GM23338 (cell line): ENCODE data around the gene H2BK1. TPM values are rescaled to one million over a fixed set of nuclear protein-coding genes. Genes with fewer than 3 reads are reported as not detected.

Source experiments
- ATAC-seq: fragments of 200-7000 bp; cut with Tn5 transposase; 3 replicates; pipeline ENCODE4 v1.9.1; 2020
- DNase-seq: peaks from one replicate; pipeline ENCODE4 v3.0.0-alpha.2; 2015; ENCODE audit warnings: low spot score
- H2AFZ ChIP-seq: fragments of 200-600 bp; sonication (generic); 2 replicates; pipeline ENCODE4 v1.8.0; 2016; ENCODE audit warnings: antibody characterized with exemption, mild to moderate bottlenecking, moderate library complexity
- H3F3A ChIP-seq: fragments of 200-600 bp; sonication (generic); replicated peaks from 2 replicates; pipeline ENCODE4 v1.8.0; 2017; ENCODE audit warnings: antibody characterized with exemption, mixed run types, low read depth
- H3K27ac ChIP-seq: fragments of 200-600 bp; sonication (generic); 2 replicates; pipeline ENCODE4 v1.6.1; 2016; ENCODE audit warnings: low read depth
- H3K27me3 ChIP-seq: fragments of 200-600 bp; sonication (generic); 2 replicates; pipeline ENCODE4 v1.8.0; 2016; ENCODE audit warnings: mild to moderate bottlenecking, mixed run types, moderate library complexity; ENCODE audit not compliant: insufficient read depth
- H3K36me3 ChIP-seq: fragments of 200-600 bp; sonication (generic); 2 replicates; pipeline ENCODE4 v1.8.0; 2016; ENCODE audit warnings: mild to moderate bottlenecking; ENCODE audit not compliant: insufficient read depth
- H3K4me1 ChIP-seq: fragments of 200-600 bp; sonication (generic); 2 replicates; pipeline ENCODE4 v1.8.0; 2016; ENCODE audit warnings: mild to moderate bottlenecking, moderate library complexity; ENCODE audit not compliant: insufficient read depth
- H3K4me2 ChIP-seq: fragments of 200-600 bp; sonication (generic); 2 replicates; pipeline ENCODE4 v1.7.1; 2017; ENCODE audit warnings: mixed run types
- H3K4me3 ChIP-seq: fragments of 200-600 bp; sonication (generic); 2 replicates; pipeline ENCODE4 v1.6.1; 2016; ENCODE audit warnings: mixed run types
- H3K79me2 ChIP-seq: fragments of 200-600 bp; sonication (generic); replicated peaks from 2 replicates; pipeline ENCODE4 v1.8.0; 2017; ENCODE audit warnings: mild to moderate bottlenecking; ENCODE audit not compliant: insufficient read depth
- H3K9me2 ChIP-seq: fragments of 200-600 bp; sonication (generic); 2 replicates; pipeline ENCODE4 v1.8.0; 2017; ENCODE audit not compliant: insufficient read depth
- H4K20me1 ChIP-seq: fragments of 200-600 bp; sonication (generic); replicated peaks from 2 replicates; pipeline ENCODE4 v1.8.0; 2017; ENCODE audit warnings: mild to moderate bottlenecking; ENCODE audit not compliant: insufficient read depth
- H3K27ac Mint-ChIP-seq: 2 replicates; pipeline ENCODE4 v1.8.0; 2020; ENCODE audit warnings: inconsistent platforms, mild to moderate bottlenecking, moderate library complexity, mixed read lengths
- H3K27me3 Mint-ChIP-seq: 3 replicates; pipeline ENCODE4 v1.8.0; 2022; ENCODE audit warnings: low read depth, mild to moderate bottlenecking, moderate library complexity, mixed read lengths, inconsistent platforms; ENCODE audit not compliant: insufficient read depth, poor library complexity
- H3K36me3 Mint-ChIP-seq: 3 replicates; pipeline ENCODE4 v1.8.0; 2021; ENCODE audit warnings: low read depth, mild to moderate bottlenecking, inconsistent platforms, moderate library complexity, mixed read lengths
- H3K4me1 Mint-ChIP-seq: 3 replicates; pipeline ENCODE4 v1.8.0; 2020; ENCODE audit warnings: mild to moderate bottlenecking, inconsistent platforms, mixed read lengths
- H3K4me3 Mint-ChIP-seq: 3 replicates; pipeline ENCODE4 v1.8.0; 2021; ENCODE audit warnings: moderate library complexity, mild to moderate bottlenecking, inconsistent platforms, mixed read lengths
- H3K9me3 Mint-ChIP-seq: 3 replicates; pipeline ENCODE4 v1.8.0; 2020; ENCODE audit warnings: moderate library complexity, mild to moderate bottlenecking, inconsistent platforms, mixed read lengths
- CREB1 ChIP-seq: fragments of 250-450 bp; sonication (Bioruptor Pico); IDR thresholded peaks from 2 replicates; pipeline ENCODE4 v1.5.0; 2020; ENCODE audit warnings: low read depth, mild to moderate bottlenecking, moderate library complexity
- EZH2 ChIP-seq: fragments of 200-600 bp; sonication (generic); IDR thresholded peaks from one replicate; pipeline ENCODE4 v1.8.0; 2017; ENCODE audit warnings: antibody characterized with exemption, mild to moderate bottlenecking, low read depth; ENCODE audit not compliant: unreplicated experiment
- JUNB ChIP-seq: IDR thresholded peaks from one replicate; pipeline ENCODE4 v1.6.1; 2016; ENCODE audit warnings: antibody characterized with exemption; ENCODE audit not compliant: unreplicated experiment
- NANOG ChIP-seq: IDR thresholded peaks from 2 replicates; pipeline ENCODE4 v1.6.1; 2016; ENCODE audit warnings: antibody characterized with exemption, borderline replicate concordance
- STAT1 ChIP-seq: IDR thresholded peaks from one replicate; pipeline ENCODE4 v1.6.1; 2016; ENCODE audit warnings: antibody characterized with exemption; ENCODE audit not compliant: unreplicated experiment
- ZNF114 ChIP-seq: fragments of 250-450 bp; sonication (Bioruptor Pico); IDR thresholded peaks from 2 replicates; pipeline ENCODE4 v1.5.0; 2020; ENCODE audit warnings: mild to moderate bottlenecking, moderate library complexity
- ZNF331 ChIP-seq: fragments of 250-450 bp; sonication (Bioruptor Pico); IDR thresholded peaks from 2 replicates; pipeline ENCODE4 v1.5.0; 2020; ENCODE audit warnings: low read depth, mild to moderate bottlenecking, moderate library complexity
- polyA plus RNA-seq: library from polyadenylated mRNA; unstranded; fragments of >200 nt; fragmentation: Nextera tagmentation; extraction: Ambion mirVana; gene quantifications from 2 replicates; pipeline ENCODE4 v1.2.1, GENCODE V29; 2016
- total RNA-seq: library from RNA; depleted of rRNA; stranded (reverse); fragments of >200 nt; shearing (Covaris generic); gene quantifications from 2 replicates; pipeline ENCODE4 v1.2.3, GENCODE V29; 2014
- TF ChIP-seq, protein P1 (sequence below): fragments of 250-450 bp; sonication (Bioruptor Pico); IDR thresholded peaks from 2 replicates; pipeline ENCODE4 v1.5.0; 2020; ENCODE audit warnings: mild to moderate bottlenecking, moderate library complexity
- TF ChIP-seq, protein P2 (sequence below), 2 experiments: fragments of 200-600 bp in 1 of 2; sonication (generic) in 1 of 2; conservative IDR thresholded peaks; 2 replicates each; pipeline versions ENCODE4 v1.5.1 to v1.6.1; 2016 to 2017; ENCODE audit warnings: antibody characterized with exemption in 2 of 2, low read depth in 2 of 2, mild to moderate bottlenecking in 2 of 2, moderate library complexity in 1 of 2

Gene H2BK1
- total and polyA plus RNA-seq, 2 experiments from 2014 or later = not detected

GRCh38 chr7:151257990-151258389 is 47.7 kb upstream of the H2BK1 start (continued):
- TF ChIP-seq, protein P1, sequence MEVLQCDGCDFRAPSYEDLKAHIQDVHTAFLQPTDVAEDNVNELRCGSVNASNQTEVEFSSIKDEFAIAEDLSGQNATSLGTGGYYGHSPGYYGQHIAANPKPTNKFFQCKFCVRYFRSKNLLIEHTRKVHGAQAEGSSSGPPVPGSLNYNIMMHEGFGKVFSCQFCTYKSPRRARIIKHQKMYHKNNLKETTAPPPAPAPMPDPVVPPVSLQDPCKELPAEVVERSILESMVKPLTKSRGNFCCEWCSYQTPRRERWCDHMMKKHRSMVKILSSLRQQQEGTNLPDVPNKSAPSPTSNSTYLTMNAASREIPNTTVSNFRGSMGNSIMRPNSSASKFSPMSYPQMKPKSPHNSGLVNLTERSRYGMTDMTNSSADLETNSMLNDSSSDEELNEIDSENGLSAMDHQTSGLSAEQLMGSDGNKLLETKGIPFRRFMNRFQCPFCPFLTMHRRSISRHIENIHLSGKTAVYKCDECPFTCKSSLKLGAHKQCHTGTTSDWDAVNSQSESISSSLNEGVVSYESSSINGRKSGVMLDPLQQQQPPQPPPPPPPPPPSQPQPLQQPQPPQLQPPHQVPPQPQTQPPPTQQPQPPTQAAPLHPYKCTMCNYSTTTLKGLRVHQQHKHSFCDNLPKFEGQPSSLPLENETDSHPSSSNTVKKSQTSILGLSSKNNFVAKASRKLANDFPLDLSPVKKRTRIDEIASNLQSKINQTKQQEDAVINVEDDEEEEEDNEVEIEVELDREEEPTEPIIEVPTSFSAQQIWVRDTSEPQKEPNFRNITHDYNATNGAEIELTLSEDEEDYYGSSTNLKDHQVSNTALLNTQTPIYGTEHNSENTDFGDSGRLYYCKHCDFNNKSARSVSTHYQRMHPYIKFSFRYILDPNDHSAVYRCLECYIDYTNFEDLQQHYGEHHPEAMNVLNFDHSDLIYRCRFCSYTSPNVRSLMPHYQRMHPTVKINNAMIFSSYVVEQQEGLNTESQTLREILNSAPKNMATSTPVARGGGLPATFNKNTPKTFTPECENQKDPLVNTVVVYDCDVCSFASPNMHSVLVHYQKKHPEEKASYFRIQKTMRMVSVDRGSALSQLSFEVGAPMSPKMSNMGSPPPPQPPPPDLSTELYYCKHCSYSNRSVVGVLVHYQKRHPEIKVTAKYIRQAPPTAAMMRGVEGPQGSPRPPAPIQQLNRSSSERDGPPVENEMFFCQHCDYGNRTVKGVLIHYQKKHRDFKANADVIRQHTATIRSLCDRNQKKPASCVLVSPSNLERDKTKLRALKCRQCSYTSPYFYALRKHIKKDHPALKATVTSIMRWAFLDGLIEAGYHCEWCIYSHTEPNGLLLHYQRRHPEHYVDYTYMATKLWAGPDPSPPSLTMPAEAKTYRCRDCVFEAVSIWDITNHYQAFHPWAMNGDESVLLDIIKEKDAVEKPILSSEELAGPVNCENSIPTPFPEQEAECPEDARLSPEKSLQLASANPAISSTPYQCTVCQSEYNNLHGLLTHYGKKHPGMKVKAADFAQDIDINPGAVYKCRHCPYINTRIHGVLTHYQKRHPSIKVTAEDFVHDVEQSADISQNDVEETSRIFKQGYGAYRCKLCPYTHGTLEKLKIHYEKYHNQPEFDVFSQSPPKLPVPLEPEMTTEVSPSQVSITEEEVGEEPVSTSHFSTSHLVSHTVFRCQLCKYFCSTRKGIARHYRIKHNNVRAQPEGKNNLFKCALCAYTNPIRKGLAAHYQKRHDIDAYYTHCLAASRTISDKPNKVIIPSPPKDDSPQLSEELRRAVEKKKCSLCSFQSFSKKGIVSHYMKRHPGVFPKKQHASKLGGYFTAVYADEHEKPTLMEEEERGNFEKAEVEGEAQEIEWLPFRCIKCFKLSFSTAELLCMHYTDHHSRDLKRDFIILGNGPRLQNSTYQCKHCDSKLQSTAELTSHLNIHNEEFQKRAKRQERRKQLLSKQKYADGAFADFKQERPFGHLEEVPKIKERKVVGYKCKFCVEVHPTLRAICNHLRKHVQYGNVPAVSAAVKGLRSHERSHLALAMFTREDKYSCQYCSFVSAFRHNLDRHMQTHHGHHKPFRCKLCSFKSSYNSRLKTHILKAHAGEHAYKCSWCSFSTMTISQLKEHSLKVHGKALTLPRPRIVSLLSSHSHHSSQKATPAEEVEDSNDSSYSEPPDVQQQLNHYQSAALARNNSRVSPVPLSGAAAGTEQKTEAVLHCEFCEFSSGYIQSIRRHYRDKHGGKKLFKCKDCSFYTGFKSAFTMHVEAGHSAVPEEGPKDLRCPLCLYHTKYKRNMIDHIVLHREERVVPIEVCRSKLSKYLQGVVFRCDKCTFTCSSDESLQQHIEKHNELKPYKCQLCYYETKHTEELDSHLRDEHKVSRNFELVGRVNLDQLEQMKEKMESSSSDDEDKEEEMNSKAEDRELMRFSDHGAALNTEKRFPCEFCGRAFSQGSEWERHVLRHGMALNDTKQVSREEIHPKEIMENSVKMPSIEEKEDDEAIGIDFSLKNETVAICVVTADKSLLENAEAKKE (CRISPR knock-in tag) = no peak
- TF ChIP-seq ZNF331 (no peak), CREB1 (CRISPR knock-in tag) (no peak), STAT1 (no peak), JUNB (no peak), EZH2 (no peak)

- peaks cover 23% of the 10 kb centered on the region for H3K27me3 ChIP-seq
- H3K27ac ChIP-seq = no peak overlapping the region
- H3K4me3 Mint-ChIP-seq = no peak overlapping the region
- H3K9me2 ChIP-seq = no peaks in the 10 kb centered on the region
- H3K36me3 ChIP-seq = no peaks in the 10 kb centered on the region
- no peaks in the 10 kb centered on the region for H4K20me1 ChIP-seq
- no peak overlapping the region for H2AFZ ChIP-seq
- H3K4me2 ChIP-seq = no peak overlapping the region
- peaks cover 10% of the 10 kb centered on the region for H3K4me1 ChIP-seq
- no peaks in the 10 kb centered on the region for H3K79me2 ChIP-seq
- no peak overlapping the region for H3K4me3 ChIP-seq
- no peaks in the 10 kb centered on the region for H3K9me3 Mint-ChIP-seq
- no peaks in the 10 kb centered on the region; the same call in 2 of the 3 replicates for H3K36me3 Mint-ChIP-seq
- no peak overlapping the region for H3K27ac Mint-ChIP-seq
- H3K4me1 Mint-ChIP-seq = peaks cover 34% of the 10 kb centered on the region
- H3K27me3 Mint-ChIP-seq = peaks cover 42% of the 10 kb centered on the region
- peaks cover 5% of the 10 kb centered on the region for H3F3A ChIP-seq
- no peak for DNase-seq
- ATAC-seq = no peak
- TF ChIP-seq ZNF114 (CRISPR knock-in tag) (no peak), NANOG (no peak), EZH2 (no peak)
- TF ChIP-seq, protein P2, sequence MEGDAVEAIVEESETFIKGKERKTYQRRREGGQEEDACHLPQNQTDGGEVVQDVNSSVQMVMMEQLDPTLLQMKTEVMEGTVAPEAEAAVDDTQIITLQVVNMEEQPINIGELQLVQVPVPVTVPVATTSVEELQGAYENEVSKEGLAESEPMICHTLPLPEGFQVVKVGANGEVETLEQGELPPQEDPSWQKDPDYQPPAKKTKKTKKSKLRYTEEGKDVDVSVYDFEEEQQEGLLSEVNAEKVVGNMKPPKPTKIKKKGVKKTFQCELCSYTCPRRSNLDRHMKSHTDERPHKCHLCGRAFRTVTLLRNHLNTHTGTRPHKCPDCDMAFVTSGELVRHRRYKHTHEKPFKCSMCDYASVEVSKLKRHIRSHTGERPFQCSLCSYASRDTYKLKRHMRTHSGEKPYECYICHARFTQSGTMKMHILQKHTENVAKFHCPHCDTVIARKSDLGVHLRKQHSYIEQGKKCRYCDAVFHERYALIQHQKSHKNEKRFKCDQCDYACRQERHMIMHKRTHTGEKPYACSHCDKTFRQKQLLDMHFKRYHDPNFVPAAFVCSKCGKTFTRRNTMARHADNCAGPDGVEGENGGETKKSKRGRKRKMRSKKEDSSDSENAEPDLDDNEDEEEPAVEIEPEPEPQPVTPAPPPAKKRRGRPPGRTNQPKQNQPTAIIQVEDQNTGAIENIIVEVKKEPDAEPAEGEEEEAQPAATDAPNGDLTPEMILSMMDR (conservative IDR thresholded peaks at IDR 0.05; ENCODE audit: low read depth in 2 of 2) = no peak
Observed at GRCh38 chr7:151256410-151257045, 46.2 kb upstream of the H2BK1 start.
